Adrenal gland (tissue), 5 donors: ENCODE results near the gene ANKLE1.

Experiments
- CTCF ChIP-seq, 6 experiments: fragments of 450-650 bp in 4 of 6; fragments of 200-600 bp in 2 of 6; sonication (generic) in 1 of 6; IDR thresholded peaks; 1 replicate in 5 of 6; 2 replicates in 1 of 6; pipeline versions ENCODE4 v1.5.1 to v1.8.0; 2016 to 2021; ENCODE audit warnings: antibody characterized with exemption in 6 of 6, mild to moderate bottlenecking in 2 of 6, moderate library complexity in 1 of 6
- POLR2A ChIP-seq, 2 donors: fragments of 450-650 bp; IDR thresholded peaks; one replicate each; pipeline ENCODE4 v1.6.1; 2017; ENCODE audit warnings: antibody characterized with exemption in 2 of 2, mild to moderate bottlenecking in 2 of 2, moderate library complexity in 1 of 2
- donor health status: DM: no; HTN: no; CAD: no.

- TF ChIP-seq CTCF (IDR thresholded peaks at IDR 0.05) (no peak), POLR2A (IDR thresholded peaks at IDR 0.05) (no peak)
These were observed 44.9 kb downstream of the ANKLE1 start for GRCh38 chr19:17326595-17326966.
